Neural cell (in vitro differentiated cells): ENCODE data around the gene LDB3. TPM values are rescaled to one million over a fixed set of nuclear protein-coding genes. Genes with fewer than 3 reads are reported as not detected.

Source experiments
- H2AFZ ChIP-seq: fragments of 200-600, 300-800 bp; sonication (generic), shearing (Covaris generic); 2 replicates; pipeline ENCODE4 v1.6.0; 2014; ENCODE audit warnings: low read depth, mild to moderate bottlenecking, antibody characterized with exemption, low read length, moderate library complexity
- H3F3A ChIP-seq: fragments of 200-600 bp; shearing (Covaris generic); 2 replicates; pipeline ENCODE4 v1.6.1; 2016; ENCODE audit warnings: mild to moderate bottlenecking, moderate library complexity, mixed read lengths, antibody characterized with exemption, low read length; ENCODE audit not compliant: insufficient read depth, poor library complexity, severe bottlenecking
- H3K27ac ChIP-seq: fragments of 200-600, 300-800 bp; sonication (generic), shearing (Covaris generic); 2 replicates; pipeline ENCODE4 v1.5.1; 2014; ENCODE audit warnings: mild to moderate bottlenecking, low read length, moderate library complexity
- H3K27me3 ChIP-seq: fragments of 300-800, 200-600 bp; sonication (generic), shearing (Covaris generic); 2 replicates; pipeline ENCODE4 v1.6.0; 2014; ENCODE audit warnings: mild to moderate bottlenecking, low read depth, low read length, moderate library complexity; ENCODE audit not compliant: insufficient read depth
- H3K36me3 ChIP-seq: fragments of 300-800, 200-600 bp; sonication (generic), shearing (Covaris generic); 2 replicates; pipeline ENCODE4 v1.5.1; 2014; ENCODE audit warnings: mild to moderate bottlenecking, antibody characterized with exemption, low read length, moderate library complexity; ENCODE audit not compliant: insufficient read depth
- H3K4me2 ChIP-seq: fragments of 300-800, 200-600 bp; sonication (generic), shearing (Covaris generic); 2 replicates; pipeline ENCODE4 v1.6.0; 2014; ENCODE audit warnings: mild to moderate bottlenecking, low read length
- H3K4me3 ChIP-seq: fragments of 300-800, 200-600 bp; sonication (generic), shearing (Covaris generic); 2 replicates; pipeline ENCODE4 v1.5.1; 2014; ENCODE audit warnings: mild to moderate bottlenecking, low read length, moderate library complexity
- H3K79me2 ChIP-seq: fragments of 200-600 bp; shearing (Covaris generic); replicated peaks from 2 replicates; pipeline ENCODE4 v1.6.0; 2014; ENCODE audit warnings: mild to moderate bottlenecking, low read length, moderate library complexity; ENCODE audit not compliant: insufficient read depth
- H3K9ac ChIP-seq: fragments of 300-800, 200-600 bp; sonication (generic), shearing (Covaris generic); 2 replicates; pipeline ENCODE4 v1.6.1; 2016; ENCODE audit warnings: mild to moderate bottlenecking, low read length, mixed read lengths
- H3K9me2 ChIP-seq: fragments of 200-600 bp; shearing (Covaris generic); 2 replicates; pipeline ENCODE4 v1.6.1; 2016; ENCODE audit warnings: mild to moderate bottlenecking, low read length, mixed read lengths; ENCODE audit not compliant: insufficient read depth
- H3K9me3 ChIP-seq: fragments of 200-600, 300-800 bp; sonication (generic), shearing (Covaris generic); 2 replicates; pipeline ENCODE4 v1.6.1; 2016; ENCODE audit warnings: mild to moderate bottlenecking, mixed run types, low read length, moderate library complexity, mixed read lengths
- H4K20me1 ChIP-seq: fragments of 200-600 bp; shearing (Covaris generic); 2 replicates; pipeline ENCODE4 v1.6.1; 2016; ENCODE audit warnings: mild to moderate bottlenecking, mixed run types; ENCODE audit not compliant: insufficient read depth
- EP300 ChIP-seq: fragments of 450-650 bp; conservative IDR thresholded peaks from 2 replicates; pipeline ENCODE4 v1.6.1; 2014; ENCODE audit warnings: antibody characterized with exemption, mild to moderate bottlenecking, moderate library complexity; ENCODE audit not compliant: poor library complexity, severe bottlenecking
- EZH2 ChIP-seq: fragments of 200-600, 300-800 bp; shearing (Covaris generic), sonication (generic); IDR thresholded peaks from 2 replicates; pipeline ENCODE4 v1.6.1; 2014; ENCODE audit warnings: antibody characterized with exemption, low read length, borderline replicate concordance, mild to moderate bottlenecking; ENCODE audit not compliant: insufficient read depth, poor library complexity, severe bottlenecking
- MXI1 ChIP-seq: fragments of 450-650 bp; conservative IDR thresholded peaks from 2 replicates; pipeline ENCODE4 v1.6.1; 2014; ENCODE audit warnings: antibody characterized with exemption, mild to moderate bottlenecking; ENCODE audit not compliant: poor library complexity, severe bottlenecking
- POLR2AphosphoS5 ChIP-seq: IDR thresholded peaks from 2 replicates; pipeline ENCODE4 v1.6.1; 2012
- RAD21 ChIP-seq: fragments of 450-650 bp; conservative IDR thresholded peaks from 2 replicates; pipeline ENCODE4 v1.6.1; 2014; ENCODE audit warnings: antibody characterized with exemption, mild to moderate bottlenecking, moderate library complexity
- SMC3 ChIP-seq: fragments of 450-650 bp; conservative IDR thresholded peaks from 2 replicates; pipeline ENCODE4 v1.6.1; 2014; ENCODE audit warnings: antibody characterized with exemption, mild to moderate bottlenecking, moderate library complexity; ENCODE audit not compliant: poor library complexity
- TAF1 ChIP-seq: IDR thresholded peaks from 2 replicates; pipeline ENCODE4 v1.6.1; 2012; ENCODE audit warnings: low read depth
- polyA plus RNA-seq: library from polyadenylated mRNA; depleted of rRNA; stranded (reverse); fragments of >200 nt; gene quantifications from 2 replicates; pipeline ENCODE4 v1.2.3, GENCODE V29; 2014
- TF ChIP-seq, protein P1 (sequence below): IDR thresholded peaks from 2 replicates; pipeline ENCODE4 v1.6.1; 2012; ENCODE audit warnings: borderline replicate concordance
- TF ChIP-seq, protein P2 (sequence below): fragments of 450-650 bp; IDR thresholded peaks from 2 replicates; pipeline ENCODE4 v1.5.1; 2014; ENCODE audit warnings: antibody characterized with exemption, mild to moderate bottlenecking, moderate library complexity; ENCODE audit not compliant: poor library complexity, severe bottlenecking

LDB3 gene
- polyA plus RNA-seq, 1 donor from 2014 or later, result 0.12 TPM

DNA sequence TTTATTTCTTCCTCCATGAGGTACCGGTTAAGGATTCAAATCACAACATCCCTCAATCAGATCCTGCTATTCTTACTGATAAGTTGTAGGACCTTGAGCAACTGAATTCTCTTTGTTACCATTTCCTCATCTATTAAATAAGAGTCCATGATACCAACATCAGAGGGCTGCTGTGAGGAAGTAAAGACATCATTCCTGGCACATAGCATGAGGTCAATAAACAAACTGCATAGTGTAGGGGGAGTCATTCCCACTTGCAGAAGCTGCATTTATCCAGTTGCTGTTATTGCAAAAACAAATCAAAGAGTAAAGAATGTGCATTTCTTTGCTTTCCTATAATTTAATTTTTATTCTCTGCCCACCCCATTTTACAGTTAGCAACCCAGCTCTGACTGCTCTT is 36.8 kb downstream of the LDB3 start:
- Histone ChIP-seq H3K9ac (no peak overlapping the region), H3K9me2 (no peaks in the 10 kb centered on the region), H3K27me3 (no peaks in the 10 kb centered on the region), H3K4me2 (no peak overlapping the region), H3K4me3 (no peak overlapping the region), H4K20me1 (no peaks in the 10 kb centered on the region), H3K79me2 (no peaks in the 10 kb centered on the region), H3F3A (no peaks in the 10 kb centered on the region), H2AFZ (no peak overlapping the region), H3K36me3 (no peaks in the 10 kb centered on the region), H3K9me3 (no peaks in the 10 kb centered on the region), H3K27ac (no peak overlapping the region)
- TF ChIP-seq MXI1, result no peak
- no peak for TF ChIP-seq EP300
- no peak for TF ChIP-seq TAF1
- TF ChIP-seq, protein P1, sequence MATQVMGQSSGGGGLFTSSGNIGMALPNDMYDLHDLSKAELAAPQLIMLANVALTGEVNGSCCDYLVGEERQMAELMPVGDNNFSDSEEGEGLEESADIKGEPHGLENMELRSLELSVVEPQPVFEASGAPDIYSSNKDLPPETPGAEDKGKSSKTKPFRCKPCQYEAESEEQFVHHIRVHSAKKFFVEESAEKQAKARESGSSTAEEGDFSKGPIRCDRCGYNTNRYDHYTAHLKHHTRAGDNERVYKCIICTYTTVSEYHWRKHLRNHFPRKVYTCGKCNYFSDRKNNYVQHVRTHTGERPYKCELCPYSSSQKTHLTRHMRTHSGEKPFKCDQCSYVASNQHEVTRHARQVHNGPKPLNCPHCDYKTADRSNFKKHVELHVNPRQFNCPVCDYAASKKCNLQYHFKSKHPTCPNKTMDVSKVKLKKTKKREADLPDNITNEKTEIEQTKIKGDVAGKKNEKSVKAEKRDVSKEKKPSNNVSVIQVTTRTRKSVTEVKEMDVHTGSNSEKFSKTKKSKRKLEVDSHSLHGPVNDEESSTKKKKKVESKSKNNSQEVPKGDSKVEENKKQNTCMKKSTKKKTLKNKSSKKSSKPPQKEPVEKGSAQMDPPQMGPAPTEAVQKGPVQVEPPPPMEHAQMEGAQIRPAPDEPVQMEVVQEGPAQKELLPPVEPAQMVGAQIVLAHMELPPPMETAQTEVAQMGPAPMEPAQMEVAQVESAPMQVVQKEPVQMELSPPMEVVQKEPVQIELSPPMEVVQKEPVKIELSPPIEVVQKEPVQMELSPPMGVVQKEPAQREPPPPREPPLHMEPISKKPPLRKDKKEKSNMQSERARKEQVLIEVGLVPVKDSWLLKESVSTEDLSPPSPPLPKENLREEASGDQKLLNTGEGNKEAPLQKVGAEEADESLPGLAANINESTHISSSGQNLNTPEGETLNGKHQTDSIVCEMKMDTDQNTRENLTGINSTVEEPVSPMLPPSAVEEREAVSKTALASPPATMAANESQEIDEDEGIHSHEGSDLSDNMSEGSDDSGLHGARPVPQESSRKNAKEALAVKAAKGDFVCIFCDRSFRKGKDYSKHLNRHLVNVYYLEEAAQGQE, result no peak
- TF ChIP-seq POLR2AphosphoS5, result no peak
- TF ChIP-seq SMC3, result no peak
- TF ChIP-seq RAD21, result no peak
- TF ChIP-seq, protein P2, sequence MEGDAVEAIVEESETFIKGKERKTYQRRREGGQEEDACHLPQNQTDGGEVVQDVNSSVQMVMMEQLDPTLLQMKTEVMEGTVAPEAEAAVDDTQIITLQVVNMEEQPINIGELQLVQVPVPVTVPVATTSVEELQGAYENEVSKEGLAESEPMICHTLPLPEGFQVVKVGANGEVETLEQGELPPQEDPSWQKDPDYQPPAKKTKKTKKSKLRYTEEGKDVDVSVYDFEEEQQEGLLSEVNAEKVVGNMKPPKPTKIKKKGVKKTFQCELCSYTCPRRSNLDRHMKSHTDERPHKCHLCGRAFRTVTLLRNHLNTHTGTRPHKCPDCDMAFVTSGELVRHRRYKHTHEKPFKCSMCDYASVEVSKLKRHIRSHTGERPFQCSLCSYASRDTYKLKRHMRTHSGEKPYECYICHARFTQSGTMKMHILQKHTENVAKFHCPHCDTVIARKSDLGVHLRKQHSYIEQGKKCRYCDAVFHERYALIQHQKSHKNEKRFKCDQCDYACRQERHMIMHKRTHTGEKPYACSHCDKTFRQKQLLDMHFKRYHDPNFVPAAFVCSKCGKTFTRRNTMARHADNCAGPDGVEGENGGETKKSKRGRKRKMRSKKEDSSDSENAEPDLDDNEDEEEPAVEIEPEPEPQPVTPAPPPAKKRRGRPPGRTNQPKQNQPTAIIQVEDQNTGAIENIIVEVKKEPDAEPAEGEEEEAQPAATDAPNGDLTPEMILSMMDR, result no peak
- TF ChIP-seq EZH2, result no peak

DNA sequence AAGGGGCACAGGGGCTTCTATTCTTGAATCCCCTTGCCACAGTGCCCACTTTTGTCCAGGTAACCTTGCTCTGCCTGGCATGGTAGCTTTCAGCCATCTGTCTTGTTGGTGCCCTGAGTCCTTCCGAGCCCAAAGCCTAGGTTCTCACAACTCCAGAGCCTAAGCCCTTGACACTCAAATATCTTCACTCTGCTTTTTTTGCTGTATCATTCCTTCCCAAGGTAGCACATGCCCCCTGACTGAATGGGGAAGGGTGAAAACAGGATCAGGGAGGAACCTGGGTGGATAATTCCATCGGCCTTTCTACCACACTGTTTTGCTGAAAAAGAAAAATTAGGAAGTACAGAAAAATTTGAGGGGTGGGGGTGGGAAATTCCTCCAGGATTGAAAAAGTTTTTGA is 37.6 kb downstream of the LDB3 start:
- H4K20me1 ChIP-seq, result no peaks in the 10 kb centered on the region
- no peaks in the 10 kb centered on the region for H3K9me3 ChIP-seq
- no peak overlapping the region for H3K27ac ChIP-seq
- H3K4me3 ChIP-seq, result no peak overlapping the region
- no peaks in the 10 kb centered on the region for H3K9me2 ChIP-seq
- H3K27me3 ChIP-seq, result no peaks in the 10 kb centered on the region
- no peaks in the 10 kb centered on the region for H3K36me3 ChIP-seq
- no peaks in the 10 kb centered on the region for H3K79me2 ChIP-seq
- H3F3A ChIP-seq, result no peaks in the 10 kb centered on the region
- H2AFZ ChIP-seq, result no peak overlapping the region
- no peak overlapping the region for H3K9ac ChIP-seq
- TF ChIP-seq, protein P1, result no peak
- TF ChIP-seq POLR2AphosphoS5, result no peak
- TF ChIP-seq, protein P2, result no peak
- TF ChIP-seq EP300, result no peak
- no peak for TF ChIP-seq SMC3
- no peak for TF ChIP-seq EZH2
- TF ChIP-seq RAD21, result no peak
- TF ChIP-seq MXI1, result no peak
- TF ChIP-seq TAF1, result no peak
- H3K4me2 ChIP-seq, result no peak overlapping the region
